WTC11 (cell line): ENCODE results near the gene WDR62.

Source experiments
- CTCF ChIP-seq: fragments of 200-600 bp; IDR thresholded peaks from 2 replicates; pipeline ENCODE4 v1.8.0; 2022; ENCODE audit warnings: antibody characterized with exemption
- FOXK1 ChIP-seq: sonication (generic); formaldehyde crosslinking; IDR thresholded peaks from 2 replicates; pipeline ENCODE4 v1.8.0; 2022; ENCODE audit warnings: mild to moderate bottlenecking, moderate library complexity, missing genetic modification reagents
- FOXP1 ChIP-seq: sonication (generic); formaldehyde crosslinking; IDR thresholded peaks from 2 replicates; pipeline ENCODE4 v1.8.0; 2022; ENCODE audit warnings: missing genetic modification reagents, mild to moderate bottlenecking, moderate library complexity, borderline replicate concordance
- HMGA2 ChIP-seq: fragments of 250-450 bp; sonication (Bioruptor Pico); IDR thresholded peaks from 2 replicates; pipeline ENCODE4 v1.4.0; 2021; ENCODE audit warnings: mild to moderate bottlenecking, moderate library complexity
- JUN ChIP-seq: sonication (generic); formaldehyde crosslinking; IDR thresholded peaks from 2 replicates; pipeline ENCODE4 v1.8.0; 2023; ENCODE audit warnings: mild to moderate bottlenecking, missing genetic modification reagents
- MAX ChIP-seq: sonication (generic); formaldehyde crosslinking; IDR thresholded peaks from 2 replicates; pipeline ENCODE4 v1.8.0; 2022; ENCODE audit warnings: mild to moderate bottlenecking, missing genetic modification reagents
- SMAD4 ChIP-seq: sonication (generic); formaldehyde crosslinking; IDR thresholded peaks from 2 replicates; pipeline ENCODE4 v1.8.0; 2022; ENCODE audit warnings: mild to moderate bottlenecking, missing genetic modification reagents
- TP53 ChIP-seq: sonication (generic); formaldehyde crosslinking; IDR thresholded peaks from 2 replicates; pipeline ENCODE4 v1.8.1; 2023; ENCODE audit warnings: mild to moderate bottlenecking, missing genetic modification reagents
- USF1 ChIP-seq: sonication (generic); formaldehyde crosslinking; IDR thresholded peaks from 2 replicates; pipeline ENCODE4 v1.8.0; 2022; ENCODE audit warnings: mild to moderate bottlenecking, missing genetic modification reagents
- ZBTB43 ChIP-seq: sonication (generic); formaldehyde crosslinking; IDR thresholded peaks from 2 replicates; pipeline ENCODE4 v1.8.1; 2023; ENCODE audit warnings: mild to moderate bottlenecking, missing genetic modification reagents
- TF ChIP-seq, protein P1 (sequence below): sonication (generic); formaldehyde crosslinking; IDR thresholded peaks from 2 replicates; pipeline ENCODE4 v1.8.1; 2023; ENCODE audit warnings: mild to moderate bottlenecking, missing genetic modification reagents, moderate library complexity
- TF ChIP-seq, protein P2 (sequence below): sonication (generic); formaldehyde crosslinking; IDR thresholded peaks from 2 replicates; pipeline ENCODE4 v1.8.1; 2022; ENCODE audit warnings: low read depth, missing genetic modification reagents, borderline replicate concordance

- TF ChIP-seq, protein P1, sequence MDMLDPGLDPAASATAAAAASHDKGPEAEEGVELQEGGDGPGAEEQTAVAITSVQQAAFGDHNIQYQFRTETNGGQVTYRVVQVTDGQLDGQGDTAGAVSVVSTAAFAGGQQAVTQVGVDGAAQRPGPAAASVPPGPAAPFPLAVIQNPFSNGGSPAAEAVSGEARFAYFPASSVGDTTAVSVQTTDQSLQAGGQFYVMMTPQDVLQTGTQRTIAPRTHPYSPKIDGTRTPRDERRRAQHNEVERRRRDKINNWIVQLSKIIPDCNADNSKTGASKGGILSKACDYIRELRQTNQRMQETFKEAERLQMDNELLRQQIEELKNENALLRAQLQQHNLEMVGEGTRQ (CRISPR knock-in tag): no peak
- TF ChIP-seq CTCF: no peak
- TF ChIP-seq FOXK1 (CRISPR knock-in tag): no peak
- no peak for TF ChIP-seq USF1 (CRISPR knock-in tag)
- TF ChIP-seq JUN (CRISPR knock-in tag): no peak
- TF ChIP-seq MAX (CRISPR knock-in tag): no peak
- TF ChIP-seq SMAD4 (CRISPR knock-in tag): no peak
- TF ChIP-seq FOXP1: no peak
- TF ChIP-seq, protein P2, sequence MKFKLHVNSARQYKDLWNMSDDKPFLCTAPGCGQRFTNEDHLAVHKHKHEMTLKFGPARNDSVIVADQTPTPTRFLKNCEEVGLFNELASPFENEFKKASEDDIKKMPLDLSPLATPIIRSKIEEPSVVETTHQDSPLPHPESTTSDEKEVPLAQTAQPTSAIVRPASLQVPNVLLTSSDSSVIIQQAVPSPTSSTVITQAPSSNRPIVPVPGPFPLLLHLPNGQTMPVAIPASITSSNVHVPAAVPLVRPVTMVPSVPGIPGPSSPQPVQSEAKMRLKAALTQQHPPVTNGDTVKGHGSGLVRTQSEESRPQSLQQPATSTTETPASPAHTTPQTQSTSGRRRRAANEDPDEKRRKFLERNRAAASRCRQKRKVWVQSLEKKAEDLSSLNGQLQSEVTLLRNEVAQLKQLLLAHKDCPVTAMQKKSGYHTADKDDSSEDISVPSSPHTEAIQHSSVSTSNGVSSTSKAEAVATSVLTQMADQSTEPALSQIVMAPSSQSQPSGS (CRISPR knock-in tag): no peak
- TF ChIP-seq ZBTB43 (CRISPR knock-in tag): no peak
- no peak for TF ChIP-seq TP53 (CRISPR knock-in tag)
- no peak for TF ChIP-seq HMGA2 (CRISPR knock-in tag)
Measured at GRCh38 chr19:36106441-36106840, 51.7 kb downstream of the WDR62 start.
